Thoracic aorta (tissue), 2 donors: Measurements from ENCODE around the gene CEP63. TPM values are rescaled to one million over a fixed set of nuclear protein-coding genes. Genes with fewer than 3 reads are reported as not detected.

Experiments used
- ATAC-seq: fragments of 150-250 bp; one replicate; pipeline ENCODE4 v1.8.0; 2017; ENCODE audit warnings: low read depth; ENCODE audit not compliant: insufficient number of reproducible peaks, low FRiP score
- DNase-seq: peaks from one replicate; pipeline ENCODE4 v3.0.0-alpha.2; 2020; ENCODE audit warnings: low spot score
- H3K27ac ChIP-seq, 2 donors: fragments of 200-600 bp; sonication (generic); 1 replicate in 1 of 2; 2 replicates in 1 of 2; pipeline ENCODE4 v1.5.1; 2016; ENCODE audit warnings: mild to moderate bottlenecking in 2 of 2, moderate library complexity in 2 of 2
- H3K27me3 ChIP-seq: fragments of 200-600 bp; sonication (generic); replicated peaks from 2 replicates; pipeline ENCODE4 v1.6.0; 2016; ENCODE audit warnings: mild to moderate bottlenecking; ENCODE audit not compliant: insufficient read depth
- H3K36me3 ChIP-seq: fragments of 200-600 bp; sonication (generic); one replicate; pipeline ENCODE4 v1.5.1; 2016
- H3K4me1 ChIP-seq, 2 donors: fragments of 200-600 bp; sonication (generic); 1 replicate in 1 of 2; 2 replicates in 1 of 2; pipeline versions ENCODE4 v1.5.1 to v1.6.0; 2016; ENCODE audit warnings: low read depth in 2 of 2, mild to moderate bottlenecking in 1 of 2; ENCODE audit not compliant: control insufficient read depth in 1 of 2
- H3K4me3 ChIP-seq: fragments of 200-600 bp; sonication (generic); 2 replicates; pipeline ENCODE4 v1.5.1; 2016; ENCODE audit warnings: mild to moderate bottlenecking
- H3K9me3 ChIP-seq: fragments of 200-600 bp; sonication (generic); 2 replicates; pipeline ENCODE4 v1.5.1; 2016
- total RNA-seq, 2 donors: library from RNA; depleted of rRNA; stranded (reverse); fragments of >200 nt; gene quantifications; one replicate each; pipeline versions ENCODE4 v1.1.0 to v1.2.3, GENCODE V29; 2016
- TF ChIP-seq, protein P1 (sequence below): fragments of 200-600 bp; sonication (generic); IDR thresholded peaks from one replicate; pipeline ENCODE4 v1.5.1; 2019; ENCODE audit warnings: antibody characterized with exemption

CEP63 gene
- total RNA-seq, 2 donors from 2014 or later: 20.4 to 28.3 TPM

DNA sequence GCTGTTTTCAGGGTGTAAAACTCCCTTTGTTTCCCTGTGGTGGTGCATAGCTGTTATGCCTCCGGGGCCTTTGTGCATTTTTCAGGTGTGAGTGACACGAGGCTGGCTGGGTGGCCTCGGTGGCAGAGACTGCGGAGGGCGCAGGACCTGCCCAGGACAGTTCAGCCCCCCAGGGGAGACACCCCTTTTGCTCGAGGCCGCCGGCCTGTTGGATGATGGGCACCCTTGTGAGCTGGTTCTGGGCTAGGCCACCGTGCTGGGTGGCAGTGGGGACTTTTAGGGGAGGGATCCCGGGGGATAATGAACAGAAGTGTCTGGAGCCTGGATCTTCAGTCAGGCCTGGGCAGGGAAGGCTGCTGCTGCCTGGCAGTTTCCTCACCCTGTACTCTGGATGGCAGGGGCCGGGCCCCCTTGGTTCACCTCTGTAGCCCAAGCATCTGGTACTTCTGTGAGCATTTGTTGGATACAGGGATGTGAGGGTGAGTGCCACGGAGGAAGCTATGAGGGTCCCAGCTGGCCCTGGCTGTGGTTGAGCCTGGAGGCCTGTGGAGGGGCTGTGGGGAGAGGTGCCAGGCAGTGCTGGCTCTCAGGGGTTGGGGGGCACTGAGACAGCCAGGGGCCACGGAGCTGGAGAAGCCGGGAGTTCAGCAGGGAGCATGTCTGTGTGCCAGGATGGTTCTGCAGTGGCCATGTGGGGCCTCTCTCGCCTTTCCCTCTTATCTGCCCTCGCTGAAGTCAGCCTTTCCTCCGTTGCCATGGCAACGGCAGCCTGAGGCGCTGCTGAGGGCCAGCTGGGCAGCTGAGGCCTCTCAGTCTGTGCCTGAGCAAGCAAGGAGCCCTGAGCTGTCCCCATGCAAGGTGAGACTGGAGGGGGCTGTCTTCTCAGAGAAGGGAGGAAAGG is 115.9 kb downstream of the CEP63 start:
- TF ChIP-seq, protein P1, sequence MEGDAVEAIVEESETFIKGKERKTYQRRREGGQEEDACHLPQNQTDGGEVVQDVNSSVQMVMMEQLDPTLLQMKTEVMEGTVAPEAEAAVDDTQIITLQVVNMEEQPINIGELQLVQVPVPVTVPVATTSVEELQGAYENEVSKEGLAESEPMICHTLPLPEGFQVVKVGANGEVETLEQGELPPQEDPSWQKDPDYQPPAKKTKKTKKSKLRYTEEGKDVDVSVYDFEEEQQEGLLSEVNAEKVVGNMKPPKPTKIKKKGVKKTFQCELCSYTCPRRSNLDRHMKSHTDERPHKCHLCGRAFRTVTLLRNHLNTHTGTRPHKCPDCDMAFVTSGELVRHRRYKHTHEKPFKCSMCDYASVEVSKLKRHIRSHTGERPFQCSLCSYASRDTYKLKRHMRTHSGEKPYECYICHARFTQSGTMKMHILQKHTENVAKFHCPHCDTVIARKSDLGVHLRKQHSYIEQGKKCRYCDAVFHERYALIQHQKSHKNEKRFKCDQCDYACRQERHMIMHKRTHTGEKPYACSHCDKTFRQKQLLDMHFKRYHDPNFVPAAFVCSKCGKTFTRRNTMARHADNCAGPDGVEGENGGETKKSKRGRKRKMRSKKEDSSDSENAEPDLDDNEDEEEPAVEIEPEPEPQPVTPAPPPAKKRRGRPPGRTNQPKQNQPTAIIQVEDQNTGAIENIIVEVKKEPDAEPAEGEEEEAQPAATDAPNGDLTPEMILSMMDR: no peak
- H3K27ac ChIP-seq: no peak overlapping the region
- H3K27me3 ChIP-seq: no peaks in the 10 kb centered on the region
- no peaks in the 10 kb centered on the region for H3K36me3 ChIP-seq
- ATAC-seq (no peak), DNase-seq (no peak)
- peaks cover 0 to 4% of the 10 kb centered on the region in 2 donors for H3K4me1 ChIP-seq
- no peaks in the 10 kb centered on the region for H3K9me3 ChIP-seq
- no peak overlapping the region for H3K4me3 ChIP-seq

DNA sequence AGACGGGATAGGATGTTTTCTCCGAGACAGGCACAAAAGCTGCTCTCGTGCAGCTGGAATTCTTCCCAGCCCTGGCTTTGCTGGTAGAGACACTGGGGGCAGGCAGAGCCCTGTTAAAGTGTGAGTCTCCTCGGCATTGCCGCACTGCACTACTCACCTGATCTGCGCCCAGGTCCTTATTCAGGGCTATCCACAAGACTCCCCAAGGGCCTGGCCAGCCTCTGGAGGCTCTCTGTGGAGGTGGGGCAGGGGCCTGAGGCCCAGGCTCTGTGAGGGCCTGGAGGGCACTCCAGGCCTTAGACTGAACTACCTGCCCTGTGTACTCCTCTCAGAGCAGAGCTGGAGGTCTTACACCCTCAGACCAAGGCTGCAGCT is 116.6 kb downstream of the CEP63 start:
- Histone ChIP-seq H3K4me1 (peaks cover 0 to 4% of the 10 kb centered on the region in 2 donors), H3K27me3 (no peaks in the 10 kb centered on the region), H3K4me3 (no peak overlapping the region), H3K9me3 (no peaks in the 10 kb centered on the region), H3K27ac (no peak overlapping the region), H3K36me3 (no peaks in the 10 kb centered on the region)
- DNase-seq: no peak
- TF ChIP-seq, protein P1: no peak
- ATAC-seq: no peak

DNA sequence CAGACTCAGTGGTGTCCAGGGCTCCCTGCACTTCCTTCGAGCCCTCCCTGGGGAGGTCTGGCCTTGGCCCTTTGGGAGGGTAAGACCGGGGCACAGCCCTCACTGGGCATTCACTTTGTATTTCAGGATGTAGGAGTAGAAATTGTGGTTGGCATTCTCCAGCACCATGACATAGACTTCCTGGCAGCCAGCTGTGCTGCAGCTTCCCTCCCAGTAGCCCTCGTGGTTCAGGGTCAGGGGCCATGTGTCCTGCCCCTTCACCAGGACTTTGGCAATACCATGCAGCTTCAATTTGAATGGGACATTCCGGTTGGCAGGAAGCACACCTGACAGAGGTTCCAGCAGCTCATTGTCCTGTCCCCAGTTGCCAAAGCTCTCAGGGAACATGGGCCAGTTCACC is 117.6 kb downstream of the CEP63 start:
- TF ChIP-seq, protein P1: no peak
- Histone ChIP-seq H3K4me3 (no peak overlapping the region), H3K9me3 (no peaks in the 10 kb centered on the region), H3K36me3 (no peaks in the 10 kb centered on the region), H3K27ac (no peak overlapping the region), H3K27me3 (no peaks in the 10 kb centered on the region), H3K4me1 (peaks cover 0 to 4% of the 10 kb centered on the region in 2 donors)
- ATAC-seq (no peak), DNase-seq (no peak)

DNA sequence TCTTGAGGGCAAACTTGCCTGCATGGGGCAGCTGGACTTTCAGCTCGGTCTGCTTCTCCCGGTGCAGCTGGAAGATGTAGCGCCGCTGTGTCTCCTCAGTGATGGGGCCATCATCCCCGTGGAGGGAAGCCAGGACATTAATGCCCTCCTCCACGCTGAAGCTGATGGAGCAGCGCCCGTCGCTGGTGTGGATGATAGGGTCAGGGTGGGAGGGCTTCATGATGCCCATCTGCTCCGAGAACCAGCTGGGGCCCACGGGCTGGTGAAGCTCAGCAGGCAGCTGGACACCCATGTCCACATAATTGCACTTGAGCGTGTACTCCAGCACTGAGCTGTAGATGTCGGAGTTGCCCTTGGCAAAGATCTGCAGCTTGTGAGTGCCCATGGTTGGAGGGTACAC is 118.1 kb downstream of the CEP63 start:
- peaks cover 0 to 4% of the 10 kb centered on the region in 2 donors for H3K4me1 ChIP-seq
- no peaks in the 10 kb centered on the region for H3K9me3 ChIP-seq
- ATAC-seq (no peak), DNase-seq (no peak)
- TF ChIP-seq, protein P1: no peak
- no peaks in the 10 kb centered on the region for H3K27me3 ChIP-seq
- no peaks in the 10 kb centered on the region for H3K36me3 ChIP-seq
- H3K27ac ChIP-seq: no peak overlapping the region
- H3K4me3 ChIP-seq: no peak overlapping the region

DNA sequence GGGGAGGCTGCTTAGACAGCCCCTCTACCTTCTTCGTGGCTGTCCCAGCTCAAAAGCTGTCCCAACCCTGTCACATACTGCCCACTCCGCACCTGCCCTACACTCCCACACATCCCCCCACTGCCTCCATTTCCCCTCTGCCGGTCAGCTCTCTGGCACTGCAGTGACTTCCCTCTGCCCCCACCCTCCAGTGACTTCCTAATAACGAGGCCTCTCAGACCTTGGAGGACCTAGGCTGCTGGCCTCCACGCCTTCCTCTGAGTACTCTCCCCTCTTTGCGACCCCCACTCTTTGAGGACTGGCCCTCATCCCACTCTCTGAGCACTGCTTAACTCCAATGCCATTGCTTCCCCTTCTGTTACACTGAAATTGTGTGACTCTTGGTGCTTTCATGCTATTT is 119.7 kb downstream of the CEP63 start:
- no peak for ATAC-seq
- TF ChIP-seq, protein P1: no peak
- Histone ChIP-seq H3K4me1 (peaks cover 0 to 4% of the 10 kb centered on the region in 2 donors), H3K4me3 (no peak overlapping the region), H3K27ac (no peak overlapping the region), H3K27me3 (no peaks in the 10 kb centered on the region), H3K36me3 (no peaks in the 10 kb centered on the region), H3K9me3 (no peaks in the 10 kb centered on the region)
- no peak for DNase-seq
